BE2C (cell line): ENCODE data around the gene UNC5CL.
"Not testable (repeated sequence)": the region's sequence is repeated elsewhere in the genome, so short reads cannot be mapped to it uniquely, and the experiment has no call there.

Source experiments
- DNase-seq: peaks from one replicate; pipeline ENCODE4 v3.0.0-alpha.2; 2020
- H3K27me3 ChIP-seq: fragments of 250-450 bp; sonication (Bioruptor Pico); 2 replicates; pipeline ENCODE4 v1.5.1; 2020; ENCODE audit warnings: mild to moderate bottlenecking
- H3K36me3 ChIP-seq: fragments of 250-450 bp; sonication (Bioruptor Pico); 2 replicates; pipeline ENCODE4 v1.5.1; 2020; ENCODE audit warnings: mild to moderate bottlenecking
- H3K4me1 ChIP-seq: fragments of 250-450 bp; sonication (Bioruptor Pico); 2 replicates; pipeline ENCODE4 v1.5.1; 2020
- H3K4me3 ChIP-seq: 2 replicates; pipeline ENCODE4 v1.5.1; 2011; ENCODE audit warnings: low read depth, low read length
- H3K9me3 ChIP-seq: fragments of 250-450 bp; sonication (Bioruptor Pico); 2 replicates; pipeline ENCODE4 v1.5.1; 2020
- TF ChIP-seq, protein P1 (sequence below): IDR thresholded peaks from 2 replicates; pipeline ENCODE4 v1.5.1; 2012; ENCODE audit warnings: mild to moderate bottlenecking, low read depth, low read length

UNC5CL gene

DNA sequence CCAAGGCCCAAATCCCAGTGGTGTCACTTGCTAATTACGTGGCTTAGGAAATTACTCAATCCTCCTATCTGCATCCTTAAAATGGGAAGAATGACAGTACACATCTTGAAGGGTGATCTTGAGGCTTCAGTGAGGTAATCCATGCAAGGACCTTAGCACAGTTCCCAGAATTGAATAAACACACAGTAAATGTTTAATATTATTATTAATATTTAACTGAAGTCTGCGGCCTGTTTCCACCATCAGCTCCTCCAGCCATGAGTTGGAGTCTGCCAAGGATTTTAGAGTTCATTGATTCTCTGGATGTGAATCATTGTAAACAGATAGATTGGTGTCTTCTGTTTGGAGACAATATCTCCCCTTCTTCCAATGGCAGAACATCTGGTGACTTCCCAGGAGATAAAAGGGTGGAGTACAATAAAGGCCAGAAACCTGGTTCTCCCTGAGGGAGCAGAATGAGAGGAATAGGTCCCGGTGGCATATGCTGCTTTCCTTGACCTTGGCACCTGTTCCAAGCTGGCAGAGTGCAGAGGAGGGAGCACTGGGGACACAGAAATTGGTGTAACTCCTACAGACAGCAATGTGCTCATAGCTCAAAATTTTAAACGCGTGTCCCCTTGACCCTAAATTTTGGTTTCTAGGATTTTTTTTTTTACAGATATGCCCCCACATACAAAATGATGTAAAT lies 25.4 kb downstream of the UNC5CL start:
- Histone ChIP-seq H3K9me3 (no peaks in the 10 kb centered on the region), H3K4me1 (no peaks in the 10 kb centered on the region), H3K27me3 (no peaks in the 10 kb centered on the region), H3K4me3 (no peak overlapping the region), H3K36me3 (no peaks in the 10 kb centered on the region)
- no peak for DNase-seq
- TF ChIP-seq, protein P1, sequence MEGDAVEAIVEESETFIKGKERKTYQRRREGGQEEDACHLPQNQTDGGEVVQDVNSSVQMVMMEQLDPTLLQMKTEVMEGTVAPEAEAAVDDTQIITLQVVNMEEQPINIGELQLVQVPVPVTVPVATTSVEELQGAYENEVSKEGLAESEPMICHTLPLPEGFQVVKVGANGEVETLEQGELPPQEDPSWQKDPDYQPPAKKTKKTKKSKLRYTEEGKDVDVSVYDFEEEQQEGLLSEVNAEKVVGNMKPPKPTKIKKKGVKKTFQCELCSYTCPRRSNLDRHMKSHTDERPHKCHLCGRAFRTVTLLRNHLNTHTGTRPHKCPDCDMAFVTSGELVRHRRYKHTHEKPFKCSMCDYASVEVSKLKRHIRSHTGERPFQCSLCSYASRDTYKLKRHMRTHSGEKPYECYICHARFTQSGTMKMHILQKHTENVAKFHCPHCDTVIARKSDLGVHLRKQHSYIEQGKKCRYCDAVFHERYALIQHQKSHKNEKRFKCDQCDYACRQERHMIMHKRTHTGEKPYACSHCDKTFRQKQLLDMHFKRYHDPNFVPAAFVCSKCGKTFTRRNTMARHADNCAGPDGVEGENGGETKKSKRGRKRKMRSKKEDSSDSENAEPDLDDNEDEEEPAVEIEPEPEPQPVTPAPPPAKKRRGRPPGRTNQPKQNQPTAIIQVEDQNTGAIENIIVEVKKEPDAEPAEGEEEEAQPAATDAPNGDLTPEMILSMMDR: no peak

DNA sequence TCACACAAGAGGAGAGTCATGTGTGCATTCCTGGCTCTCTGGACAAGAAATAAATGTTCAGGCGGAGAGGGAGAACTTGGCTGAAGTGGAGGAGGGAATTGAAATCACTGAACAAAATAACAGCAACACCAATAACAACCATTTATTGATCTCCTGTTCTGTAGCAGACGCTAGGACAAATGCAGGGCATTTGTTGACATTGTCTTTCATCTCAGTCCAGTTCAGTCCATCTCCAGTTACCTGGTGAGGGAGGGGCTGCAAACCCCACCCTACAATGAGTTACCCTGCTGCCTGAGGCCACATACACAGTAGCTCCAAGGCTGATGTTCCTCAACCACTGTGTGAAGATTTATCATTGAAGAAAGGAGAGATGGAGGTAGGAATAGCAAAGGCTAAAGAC lies 27.3 kb downstream of the UNC5CL start:
- Histone ChIP-seq H3K27me3 (no peaks in the 10 kb centered on the region), H3K4me1 (no peaks in the 10 kb centered on the region), H3K4me3 (no peak overlapping the region), H3K36me3 (no peaks in the 10 kb centered on the region), H3K9me3 (no peaks in the 10 kb centered on the region)
- TF ChIP-seq, protein P1: no peak
- no peak for DNase-seq

DNA sequence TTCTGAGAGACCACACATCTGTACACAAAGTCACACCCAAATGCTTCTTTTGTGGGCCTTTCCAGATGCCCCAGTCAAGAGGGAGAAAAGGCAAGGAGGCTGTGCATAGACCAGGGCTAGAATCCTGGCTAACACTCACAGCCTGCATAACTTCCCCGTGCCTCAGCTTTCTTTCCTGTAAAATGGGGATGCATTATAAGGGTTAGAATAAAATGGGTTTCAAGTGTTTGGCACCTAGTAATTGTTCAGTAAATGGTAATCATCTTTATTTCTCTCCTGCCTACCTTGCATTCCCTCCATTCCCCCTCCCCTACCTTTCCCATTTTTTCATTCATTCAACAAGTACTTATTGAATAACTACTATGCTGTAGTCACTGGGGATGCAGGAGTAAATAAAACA lies 29.4 kb downstream of the UNC5CL start:
- H3K36me3 ChIP-seq: no peaks in the 10 kb centered on the region
- peaks cover 10% of the 10 kb centered on the region for H3K27me3 ChIP-seq
- TF ChIP-seq, protein P1: no peak
- no peaks in the 10 kb centered on the region for H3K4me1 ChIP-seq
- H3K4me3 ChIP-seq: no peak overlapping the region
- DNase-seq: no peak
- no peaks in the 10 kb centered on the region for H3K9me3 ChIP-seq

DNA sequence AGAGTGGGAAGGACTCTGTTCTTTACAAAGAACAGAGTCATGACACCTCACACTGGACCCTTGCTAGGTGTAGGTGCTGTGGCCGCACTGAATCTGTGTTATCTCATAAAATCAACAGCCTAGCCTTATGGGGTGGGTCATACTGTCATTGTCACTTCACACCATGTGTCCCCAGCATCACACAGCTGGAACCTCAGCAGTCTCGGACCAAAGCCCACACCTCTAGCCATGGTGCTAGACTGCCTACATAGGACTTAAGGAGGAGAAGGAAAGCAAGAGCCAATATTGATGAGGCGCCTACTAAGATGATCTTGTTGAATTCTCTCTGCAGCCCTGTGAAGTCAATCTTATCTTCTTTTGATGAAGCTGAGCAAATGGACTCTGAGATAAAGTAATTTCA lies 31.0 kb downstream of the UNC5CL start:
- Histone ChIP-seq H3K9me3 (no peaks in the 10 kb centered on the region), H3K36me3 (no peaks in the 10 kb centered on the region), H3K4me3 (no peak overlapping the region), H3K27me3 (peaks cover 13% of the 10 kb centered on the region), H3K4me1 (no peaks in the 10 kb centered on the region)
- DNase-seq: no peak
- TF ChIP-seq, protein P1: no peak

DNA sequence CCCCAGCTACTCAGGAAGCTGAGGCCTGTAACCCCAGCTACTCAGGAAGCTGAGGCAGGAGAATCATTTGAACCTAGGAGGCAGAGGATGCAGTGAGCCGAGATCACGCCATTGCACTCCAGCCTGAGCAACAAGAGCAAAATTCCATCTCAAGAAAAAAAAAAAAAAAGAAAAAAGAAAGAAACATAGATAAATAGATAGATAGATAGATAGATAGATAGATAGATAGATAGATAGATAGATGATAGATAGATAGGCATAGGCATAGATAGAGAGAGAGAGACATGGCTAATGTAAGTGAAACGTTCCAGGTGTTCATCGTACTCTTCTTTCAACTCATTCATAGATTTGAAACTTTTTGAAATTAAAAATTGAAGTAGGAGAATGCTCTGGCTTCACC lies 32.0 kb downstream of the UNC5CL start:
- DNase-seq, H3K4me3 ChIP-seq, H3K4me1 ChIP-seq, H3K36me3 ChIP-seq, H3K9me3 ChIP-seq: not testable (repeated sequence)
- peaks cover 20% of the 10 kb centered on the region for H3K27me3 ChIP-seq

DNA sequence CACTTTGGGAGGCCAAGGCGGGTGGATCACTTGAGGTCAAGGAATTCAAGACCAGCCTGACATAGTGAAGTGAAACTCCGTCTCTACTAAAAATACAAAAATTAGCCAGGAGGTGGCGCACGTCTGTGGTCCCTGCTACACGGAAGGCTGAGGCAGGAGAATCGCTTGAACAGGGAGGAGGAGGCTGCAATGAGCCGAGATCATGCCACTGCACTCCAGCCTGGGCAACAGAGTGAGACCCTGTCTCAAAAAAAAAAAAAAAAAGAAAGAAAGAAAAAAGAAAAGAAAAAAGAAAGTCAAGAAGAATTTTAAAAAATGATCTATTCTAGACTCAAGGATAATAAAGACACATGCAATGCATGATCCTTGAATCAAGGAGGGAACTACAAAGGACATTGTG lies 32.8 kb downstream of the UNC5CL start:
- H3K36me3 ChIP-seq, H3K9me3 ChIP-seq, H3K4me3 ChIP-seq, H3K4me1 ChIP-seq: not testable (repeated sequence)
- TF ChIP-seq, protein P1: peak; percentile 66
- peaks cover 21% of the 10 kb centered on the region for H3K27me3 ChIP-seq
- peak; percentile 60 for DNase-seq
